ENCODE results near the gene CHST9. TPM values are rescaled to one million over a fixed set of nuclear protein-coding genes. Genes with fewer than 3 reads are reported as not detected.
"Not testable (repeated sequence)": the region's sequence is repeated elsewhere in the genome, so short reads cannot be mapped to it uniquely, and the experiment has no call there.

Gene CHST9, protein sequence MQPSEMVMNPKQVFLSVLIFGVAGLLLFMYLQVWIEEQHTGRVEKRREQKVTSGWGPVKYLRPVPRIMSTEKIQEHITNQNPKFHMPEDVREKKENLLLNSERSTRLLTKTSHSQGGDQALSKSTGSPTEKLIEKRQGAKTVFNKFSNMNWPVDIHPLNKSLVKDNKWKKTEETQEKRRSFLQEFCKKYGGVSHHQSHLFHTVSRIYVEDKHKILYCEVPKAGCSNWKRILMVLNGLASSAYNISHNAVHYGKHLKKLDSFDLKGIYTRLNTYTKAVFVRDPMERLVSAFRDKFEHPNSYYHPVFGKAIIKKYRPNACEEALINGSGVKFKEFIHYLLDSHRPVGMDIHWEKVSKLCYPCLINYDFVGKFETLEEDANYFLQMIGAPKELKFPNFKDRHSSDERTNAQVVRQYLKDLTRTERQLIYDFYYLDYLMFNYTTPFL
- not detected for polyA plus RNA-seq (2013, experiment 1 of 2)
- not detected for polyA plus RNA-seq (2013, experiment 2 of 2)

DNA sequence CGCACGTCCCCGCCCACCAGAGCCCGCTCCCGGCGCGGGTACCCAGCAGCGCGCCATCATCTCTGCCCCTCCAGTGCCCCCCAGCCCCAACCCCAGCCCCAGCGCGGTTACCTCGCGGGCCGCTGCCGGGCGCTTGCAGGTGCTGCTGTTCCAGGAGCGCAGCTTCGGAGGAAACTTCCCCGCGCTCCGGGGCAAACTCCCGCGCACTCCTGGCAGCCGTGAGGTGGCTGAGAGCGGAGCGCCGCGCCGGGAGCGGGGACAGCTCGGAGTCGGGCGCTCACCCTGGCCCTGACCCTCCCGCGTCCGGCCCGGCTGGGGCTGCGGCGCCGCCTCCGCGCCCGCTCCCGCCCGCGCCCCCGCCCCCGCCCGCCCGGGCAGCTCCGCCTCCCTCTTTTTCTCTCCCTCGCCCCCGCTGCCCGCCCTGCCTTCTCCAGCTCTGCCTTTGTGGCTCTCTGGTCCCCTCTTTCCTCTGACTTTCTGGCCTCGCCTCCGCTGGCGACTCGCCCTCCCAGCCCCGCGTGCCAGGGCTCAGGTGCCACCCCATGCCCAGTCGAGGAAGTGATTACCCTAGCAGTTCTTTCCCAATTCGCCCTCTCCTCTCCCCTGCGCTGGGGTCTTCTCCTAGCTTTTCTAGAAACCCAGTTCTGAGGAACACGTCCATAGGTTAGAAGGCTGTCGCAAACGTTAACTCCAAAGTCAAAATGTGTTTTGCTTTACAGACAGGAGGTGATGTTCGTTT lies at the start of gene CHST9:
Gene CHST9, minus strand, starts transcription at position 284 of the 739 bp plus-strand sequence. CDS start 42,499 bp downstream, outside the sequence.
- Histone ChIP-seq H2BK15ac (ENCODE audit: low read depth, poor library complexity, severe bottlenecking) (no peak within 1 kb of the TSS), H3K14ac (ENCODE audit: low read length in 2 of 2) (no peak within 1 kb of the TSS)
- no peak for DNase-seq

DNA sequence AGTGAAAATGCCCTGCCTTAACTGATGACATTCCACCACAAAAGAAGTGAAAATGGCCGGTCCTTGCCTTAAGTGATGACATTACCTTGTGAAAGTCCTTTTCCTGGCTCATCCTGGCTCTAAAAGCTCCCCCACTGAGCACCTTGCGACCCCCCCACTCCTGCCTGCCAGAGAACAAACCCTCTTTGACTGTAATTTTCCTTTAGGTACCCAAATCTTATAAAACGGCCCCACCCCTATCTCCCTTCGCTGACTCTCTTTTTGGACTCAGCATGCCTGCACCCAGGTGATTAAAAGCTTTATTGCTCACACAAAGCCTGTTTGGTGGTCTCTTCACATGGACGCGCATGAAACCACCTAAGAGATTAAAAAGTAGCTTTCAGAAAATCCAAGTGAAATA lies 47.2 kb upstream of the CHST9 start:
- H3K23ac ChIP-seq (ENCODE audit: low read length in 2 of 2); H2BK15ac ChIP-seq (ENCODE audit: low read depth, poor library complexity, severe bottlenecking); H3K4me1 ChIP-seq (ENCODE audit: control insufficient read depth, insufficient read depth, low read depth, low read length); H3K9me3 ChIP-seq (ENCODE audit: control insufficient read depth, low read length); H2BK120ac ChIP-seq (ENCODE audit: low read depth, low read length); H3K18ac ChIP-seq (ENCODE audit: low read depth in 1 of 2, low read length in 2 of 2); H2AFZ ChIP-seq (ENCODE audit: low read depth, low read length); H3K4me2 ChIP-seq (ENCODE audit: low read length, poor library complexity, severe bottlenecking); H3K4ac ChIP-seq (ENCODE audit: low read depth in 1 of 2, low read length in 2 of 2); H2BK5ac ChIP-seq (ENCODE audit: low read depth, low read length, poor library complexity, severe bottlenecking); H3K4me3 ChIP-seq (ENCODE audit: insufficient read depth in 1 of 2, low read depth in 1 of 2, low read length in 2 of 2); H4K8ac ChIP-seq (ENCODE audit: low read length); H2BK12ac ChIP-seq (ENCODE audit: low read length in 2 of 2); DNase-seq; H3K27me3 ChIP-seq (ENCODE audit: control insufficient read depth in 1 of 2, insufficient read depth in 1 of 2, low read length in 2 of 2); H3K36me3 ChIP-seq (ENCODE audit: control insufficient read depth in 1 of 2, insufficient read depth in 2 of 2, low read depth in 1 of 2, low read length in 2 of 2); H3K79me1 ChIP-seq (replicated peaks; ENCODE audit: low read length, poor library complexity, severe bottlenecking); H4K91ac ChIP-seq (ENCODE audit: low read length); H2AK5ac ChIP-seq (ENCODE audit: low read length, severe bottlenecking); H3K9ac ChIP-seq (ENCODE audit: low read length); H3K14ac ChIP-seq (ENCODE audit: low read length in 2 of 2); H3K27ac ChIP-seq (ENCODE audit: low read length, poor library complexity, severe bottlenecking): not testable (repeated sequence)
- WGBS: 44% methylated on average over 4 of the region's 6 CpGs

More for the DNA sequence above, at the start of gene CHST9:
- Histone ChIP-seq H2AFZ (ENCODE audit: low read depth, low read length) (no peak within 1 kb of the TSS), H3K23ac (ENCODE audit: low read length in 2 of 2) (no peak within 1 kb of the TSS), H3K18ac (ENCODE audit: low read depth in 1 of 2, low read length in 2 of 2) (no peak within 1 kb of the TSS), H3K4me2 (ENCODE audit: low read length, poor library complexity, severe bottlenecking) (peak within 1 kb of the TSS; percentile 96), H2BK5ac (ENCODE audit: low read depth, low read length, poor library complexity, severe bottlenecking) (no peak within 1 kb of the TSS), H2AK5ac (ENCODE audit: low read length, severe bottlenecking) (no peak within 1 kb of the TSS), H3K4ac (ENCODE audit: low read depth in 1 of 2, low read length in 2 of 2) (no peak within 1 kb of the TSS), H2BK120ac (ENCODE audit: low read depth, low read length) (no peak within 1 kb of the TSS), H3K27me3 (ENCODE audit: control insufficient read depth in 1 of 2, insufficient read depth in 1 of 2, low read length in 2 of 2) (peaks cover 0 to 36% of the 10 kb centered on the region in 2 experiments), H3K36me3 (ENCODE audit: control insufficient read depth in 1 of 2, insufficient read depth in 2 of 2, low read depth in 1 of 2, low read length in 2 of 2) (no peaks in the 10 kb centered on the region), H3K9ac (ENCODE audit: low read length) (no peak within 1 kb of the TSS), H3K4me1 (ENCODE audit: control insufficient read depth, insufficient read depth, low read depth, low read length) (peaks cover 10% of the 10 kb centered on the region), H3K9me3 (ENCODE audit: control insufficient read depth, low read length) (no peaks in the 10 kb centered on the region), H4K8ac (ENCODE audit: low read length) (no peak within 1 kb of the TSS), H2BK12ac (ENCODE audit: low read length in 2 of 2) (no peak within 1 kb of the TSS), H3K4me3 (ENCODE audit: insufficient read depth in 1 of 2, low read depth in 1 of 2, low read length in 2 of 2) (peak within 1 kb of the TSS in 1 of 2 experiments; percentile 69), H4K91ac (ENCODE audit: low read length) (no peak within 1 kb of the TSS), H3K27ac (ENCODE audit: low read length, poor library complexity, severe bottlenecking) (no peak within 1 kb of the TSS), H3K79me1 (replicated peaks; ENCODE audit: low read length, poor library complexity, severe bottlenecking) (no peaks in the 10 kb centered on the region)
- WGBS: 1% methylated on average over 42 of the region's 67 CpGs

DNA sequence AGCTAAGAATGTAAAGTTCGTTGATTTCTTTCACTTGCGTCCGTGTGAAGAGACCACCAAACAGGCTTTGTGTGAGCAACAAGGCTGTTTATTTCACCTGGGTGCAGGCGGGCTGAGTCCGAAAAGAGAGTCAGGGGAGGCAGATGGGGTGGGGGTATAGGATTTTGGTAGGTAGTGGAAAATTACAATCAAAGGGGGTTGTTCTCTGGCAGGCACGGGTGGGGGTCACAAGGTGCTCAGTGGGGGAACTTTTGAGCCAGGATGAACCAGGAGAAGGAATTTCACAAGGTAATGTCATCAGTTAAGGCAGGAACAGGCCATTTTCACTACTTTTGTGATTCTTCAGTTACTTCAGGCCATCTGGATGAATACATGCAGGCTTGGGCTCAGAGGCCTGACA lies 46.6 kb upstream of the CHST9 start:
- H3K23ac ChIP-seq (ENCODE audit: low read length in 2 of 2); H3K4ac ChIP-seq (ENCODE audit: low read depth in 1 of 2, low read length in 2 of 2); H3K27me3 ChIP-seq (ENCODE audit: control insufficient read depth in 1 of 2, insufficient read depth in 1 of 2, low read length in 2 of 2); H2BK120ac ChIP-seq (ENCODE audit: low read depth, low read length); H3K36me3 ChIP-seq (ENCODE audit: control insufficient read depth in 1 of 2, insufficient read depth in 2 of 2, low read depth in 1 of 2, low read length in 2 of 2); H2BK12ac ChIP-seq (ENCODE audit: low read length in 2 of 2); H3K18ac ChIP-seq (ENCODE audit: low read depth in 1 of 2, low read length in 2 of 2); H3K79me1 ChIP-seq (replicated peaks; ENCODE audit: low read length, poor library complexity, severe bottlenecking); H3K4me2 ChIP-seq (ENCODE audit: low read length, poor library complexity, severe bottlenecking); DNase-seq; H4K8ac ChIP-seq (ENCODE audit: low read length); H2AK5ac ChIP-seq (ENCODE audit: low read length, severe bottlenecking); H3K4me1 ChIP-seq (ENCODE audit: control insufficient read depth, insufficient read depth, low read depth, low read length); H2AFZ ChIP-seq (ENCODE audit: low read depth, low read length); H3K9ac ChIP-seq (ENCODE audit: low read length); H3K4me3 ChIP-seq (ENCODE audit: insufficient read depth in 1 of 2, low read depth in 1 of 2, low read length in 2 of 2); H3K27ac ChIP-seq (ENCODE audit: low read length, poor library complexity, severe bottlenecking); H2BK5ac ChIP-seq (ENCODE audit: low read depth, low read length, poor library complexity, severe bottlenecking); H3K14ac ChIP-seq (ENCODE audit: low read length in 2 of 2); H4K91ac ChIP-seq (ENCODE audit: low read length); H3K9me3 ChIP-seq (ENCODE audit: control insufficient read depth, low read length); H2BK15ac ChIP-seq (ENCODE audit: low read depth, poor library complexity, severe bottlenecking): not testable (repeated sequence)
- 71% methylated on average over 6 of the region's 6 CpGs for WGBS

DNA sequence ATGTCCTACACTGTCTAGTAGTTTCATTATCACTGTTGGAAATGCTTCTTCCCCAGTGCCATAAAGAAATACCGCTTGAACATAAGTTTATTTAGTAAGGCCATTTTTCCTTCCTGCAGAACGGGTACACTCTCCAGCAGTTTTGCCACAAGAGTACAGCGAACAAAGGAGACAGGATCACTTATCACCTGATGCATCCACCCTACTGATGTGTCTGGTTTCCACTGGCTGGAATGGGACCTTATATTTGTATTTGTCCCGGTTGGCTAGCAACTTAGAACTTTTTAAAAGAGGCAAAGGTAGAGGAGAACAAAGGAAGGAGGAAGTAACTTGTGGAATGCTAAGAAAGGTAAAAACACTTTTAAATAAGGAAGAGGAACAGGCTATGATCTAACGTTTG lies 46.1 kb upstream of the CHST9 start:
- not testable (repeated sequence) for H3K14ac ChIP-seq (ENCODE audit: low read length in 2 of 2); H3K27me3 ChIP-seq (ENCODE audit: control insufficient read depth in 1 of 2, insufficient read depth in 1 of 2, low read length in 2 of 2)
- 63% methylated on average over 5 of the region's 5 CpGs for WGBS

More for the DNA sequence above, 46.1 kb upstream of the CHST9 start:
- not testable (repeated sequence) for H3K9me3 ChIP-seq (ENCODE audit: control insufficient read depth, low read length); H3K27ac ChIP-seq (ENCODE audit: low read length, poor library complexity, severe bottlenecking); H3K23ac ChIP-seq (ENCODE audit: low read length in 2 of 2); H4K8ac ChIP-seq (ENCODE audit: low read length); H4K91ac ChIP-seq (ENCODE audit: low read length); H2BK12ac ChIP-seq (ENCODE audit: low read length in 2 of 2); H3K36me3 ChIP-seq (ENCODE audit: control insufficient read depth in 1 of 2, insufficient read depth in 2 of 2, low read depth in 1 of 2, low read length in 2 of 2); H2AK5ac ChIP-seq (ENCODE audit: low read length, severe bottlenecking); DNase-seq; H2BK120ac ChIP-seq (ENCODE audit: low read depth, low read length); H3K4me3 ChIP-seq (ENCODE audit: insufficient read depth in 1 of 2, low read depth in 1 of 2, low read length in 2 of 2); H2BK5ac ChIP-seq (ENCODE audit: low read depth, low read length, poor library complexity, severe bottlenecking); H2BK15ac ChIP-seq (ENCODE audit: low read depth, poor library complexity, severe bottlenecking); H3K4ac ChIP-seq (ENCODE audit: low read depth in 1 of 2, low read length in 2 of 2); H3K9ac ChIP-seq (ENCODE audit: low read length); H3K4me1 ChIP-seq (ENCODE audit: control insufficient read depth, insufficient read depth, low read depth, low read length); H3K18ac ChIP-seq (ENCODE audit: low read depth in 1 of 2, low read length in 2 of 2); H3K79me1 ChIP-seq (replicated peaks; ENCODE audit: low read length, poor library complexity, severe bottlenecking); H2AFZ ChIP-seq (ENCODE audit: low read depth, low read length); H3K4me2 ChIP-seq (ENCODE audit: low read length, poor library complexity, severe bottlenecking)
